Naive thymus-derived CD4-positive, alpha-beta T cell (primary cell): ENCODE data around the gene SLC1A1. TPM values are rescaled to one million over a fixed set of nuclear protein-coding genes. Genes with fewer than 3 reads are reported as not detected.
"Not testable (repeated sequence)": the region's sequence is repeated elsewhere in the genome, so short reads cannot be mapped to it uniquely, and the experiment has no call there.

Experiments
- ATAC-seq: fragments of 150-1000 bp; cut with Tn5 transposase; 2 replicates; pipeline ENCODE4 v1.10.0; 2021; ENCODE audit warnings: mild to moderate bottlenecking, moderate library complexity
- CTCF ChIA-PET: fragments of 350-600 bp; sonication (Branson Sonifier 250); formaldehyde crosslinking; loops from one replicate; lab custom pipeline; 2021; ENCODE audit warnings: antibody characterized with exemption; lab: Charles Lee
- POLR2A ChIA-PET: fragments of 350-600 bp; sonication (Branson Sonifier 250); formaldehyde crosslinking; loops from one replicate; lab custom pipeline; 2021; ENCODE audit warnings: antibody characterized with exemption, inconsistent platforms; lab: Charles Lee
- DNase-seq, 9 donors: peaks; one replicate each; pipeline versions ENCODE4 v3.0.0 to v3.0.0-alpha.2; 2020 to 2022; ENCODE audit warnings: mixed read lengths in 1 of 9
- H3K27ac ChIP-seq: one replicate; pipeline ENCODE4 v1.7.0; 2013; ENCODE audit warnings: mild to moderate bottlenecking, low read depth, low read length, moderate library complexity
- H3K27me3 ChIP-seq, 2 donors: one replicate each; pipeline ENCODE4 v1.7.0; 2013; ENCODE audit warnings: low read length in 2 of 2, mild to moderate bottlenecking in 2 of 2, moderate library complexity in 2 of 2; ENCODE audit not compliant: control insufficient read depth in 2 of 2, insufficient read depth in 2 of 2
- H3K36me3 ChIP-seq, 3 experiments: 1 replicate in 2 of 3; 2 replicates in 1 of 3; pipeline ENCODE4 v1.7.0; 2013; ENCODE audit warnings: low read length in 3 of 3, mild to moderate bottlenecking in 3 of 3, moderate library complexity in 1 of 3; ENCODE audit not compliant: insufficient read depth in 3 of 3, control insufficient read depth in 2 of 3
- H3K4me1 ChIP-seq, 2 donors: one replicate each; pipeline ENCODE4 v1.7.0; 2013; ENCODE audit warnings: low read length in 2 of 2, mild to moderate bottlenecking in 2 of 2, moderate library complexity in 1 of 2; ENCODE audit not compliant: control insufficient read depth in 2 of 2, insufficient read depth in 2 of 2
- H3K4me3 ChIP-seq: 2 replicates; pipeline ENCODE4 v1.7.0; 2013; ENCODE audit warnings: mild to moderate bottlenecking, low read length
- H3K9me3 ChIP-seq, 3 experiments: 1 replicate in 2 of 3; 2 replicates in 1 of 3; pipeline ENCODE4 v1.7.0; 2013; ENCODE audit warnings: low read length in 3 of 3; ENCODE audit not compliant: control insufficient read depth in 2 of 3
- H3K27ac Mint-ChIP-seq, 9 donors: one replicate each; pipeline ENCODE4 v1.8.0; 2020 to 2022; ENCODE audit warnings: mixed read lengths in 9 of 9, mild to moderate bottlenecking in 8 of 9, moderate library complexity in 5 of 9, inconsistent platforms in 2 of 9
- H3K27me3 Mint-ChIP-seq, 5 donors: one replicate each; pipeline ENCODE4 v1.8.0; 2021 to 2022; ENCODE audit warnings: mixed read lengths in 5 of 5, mild to moderate bottlenecking in 1 of 5
- H3K36me3 Mint-ChIP-seq, 5 donors: one replicate each; pipeline ENCODE4 v1.8.0; 2020 to 2022; ENCODE audit warnings: mixed read lengths in 5 of 5, mild to moderate bottlenecking in 3 of 5, inconsistent platforms in 1 of 5
- H3K4me1 Mint-ChIP-seq, 7 donors: one replicate each; pipeline ENCODE4 v1.8.0; 2020 to 2022; ENCODE audit warnings: mixed read lengths in 7 of 7, mild to moderate bottlenecking in 3 of 7, inconsistent platforms in 1 of 7
- H3K4me3 Mint-ChIP-seq, 10 donors: one replicate each; pipeline ENCODE4 v1.8.0; 2020 to 2022; ENCODE audit warnings: mild to moderate bottlenecking in 10 of 10, mixed read lengths in 10 of 10, moderate library complexity in 6 of 10, inconsistent platforms in 2 of 10
- H3K9me3 Mint-ChIP-seq, 11 donors: one replicate each; pipeline ENCODE4 v1.8.0; 2020 to 2022; ENCODE audit warnings: mixed read lengths in 11 of 11, mild to moderate bottlenecking in 4 of 11, inconsistent platforms in 1 of 11, moderate library complexity in 1 of 11
- intact Hi-C, 2 donors: fragments of 100-400 bp; cut with micrococcal nuclease; formaldehyde crosslinking; loops; one replicate each; pipeline ENCODE4 v1.15.1; 2023
- polyA plus RNA-seq, 2 donors: library from polyadenylated mRNA; unstranded; fragments of 300-500 nt; fragmentation: Illumina TruSeq; gene quantifications; one replicate each; pipeline ENCODE4 v1.2.3, GENCODE V29; 2021
- total RNA-seq, 6 experiments: library from RNA in 5 of 6; stranded (reverse) in 5 of 6; gene quantifications; 1 replicate in 5 of 6; 2 replicates in 1 of 6; pipeline ENCODE4 v1.2.3 and lab custom pipeline; 2021 to 2026

The SLC1A1 gene
- total and polyA plus RNA-seq, 7 experiments from 2014 or later, result 0.12 TPM; not detected in 6

DNA sequence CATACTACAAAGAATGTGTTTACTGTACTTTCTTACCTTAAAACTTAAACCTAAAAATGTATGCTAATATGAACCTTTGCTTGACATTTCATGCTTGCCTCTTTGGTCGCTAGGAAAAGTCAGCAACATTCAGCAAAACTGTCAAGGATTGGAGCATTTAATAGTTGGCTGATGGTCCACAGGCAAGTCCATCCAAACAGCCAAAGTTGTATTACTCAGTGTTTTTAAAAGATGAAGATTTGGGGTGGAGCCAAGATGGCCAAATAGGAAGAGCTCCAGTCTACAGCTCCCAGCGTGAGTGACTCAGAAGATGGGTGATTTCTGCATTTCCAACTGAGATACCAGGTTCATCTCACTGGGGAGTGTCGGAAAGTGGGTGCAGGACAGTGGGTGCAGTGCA, 40.6 kb downstream of the SLC1A1 start:
- H3K27me3 ChIP-seq, intact Hi-C loops, POLR2A ChIA-PET, H3K9me3 ChIP-seq, CTCF ChIA-PET, H3K27me3 Mint-ChIP-seq, H3K4me1 ChIP-seq, H3K36me3 Mint-ChIP-seq, H3K4me3 Mint-ChIP-seq, H3K4me3 ChIP-seq, H3K36me3 ChIP-seq, DNase-seq, H3K27ac ChIP-seq, ATAC-seq: not testable (repeated sequence)
- peak overlapping the region in 2 of 9 donors; percentile 45 to 51 for H3K27ac Mint-ChIP-seq
- H3K9me3 Mint-ChIP-seq, result peaks cover 0 to 19% (median 10%) of the 10 kb centered on the region in 11 donors
- H3K4me1 Mint-ChIP-seq, result peaks cover 3 to 35% (median 12%) of the 10 kb centered on the region in 7 donors

DNA sequence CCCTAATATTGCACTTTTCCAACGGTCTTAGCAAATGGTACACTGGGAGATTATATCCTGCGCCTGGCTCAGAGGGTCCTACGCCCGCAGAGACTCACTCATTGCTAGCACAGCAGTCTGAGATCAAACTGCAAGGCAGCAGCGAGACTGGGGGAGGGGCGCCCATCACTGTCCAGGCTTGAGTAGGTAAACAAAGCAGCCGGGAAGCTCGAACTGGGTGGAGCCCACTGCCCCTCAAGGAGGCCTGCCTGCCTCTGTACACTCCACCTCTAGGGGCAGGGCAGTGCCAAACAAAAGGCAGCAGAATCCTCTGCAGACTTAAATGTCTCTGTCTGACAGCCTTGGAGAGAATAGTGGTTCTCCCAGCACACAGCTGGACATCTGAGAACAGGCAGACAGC, 41.1 kb downstream of the SLC1A1 start:
- H3K4me3 ChIP-seq, intact Hi-C loops, H3K27ac Mint-ChIP-seq, H3K4me1 ChIP-seq, H3K4me3 Mint-ChIP-seq, H3K27me3 ChIP-seq, H3K27me3 Mint-ChIP-seq, ATAC-seq, DNase-seq, H3K9me3 ChIP-seq, H3K36me3 Mint-ChIP-seq, POLR2A ChIA-PET, H3K27ac ChIP-seq, H3K36me3 ChIP-seq, CTCF ChIA-PET: not testable (repeated sequence)
- peaks cover 0 to 19% (median 10%) of the 10 kb centered on the region in 11 donors for H3K9me3 Mint-ChIP-seq
- peaks cover 3 to 35% (median 12%) of the 10 kb centered on the region in 7 donors for H3K4me1 Mint-ChIP-seq

DNA sequence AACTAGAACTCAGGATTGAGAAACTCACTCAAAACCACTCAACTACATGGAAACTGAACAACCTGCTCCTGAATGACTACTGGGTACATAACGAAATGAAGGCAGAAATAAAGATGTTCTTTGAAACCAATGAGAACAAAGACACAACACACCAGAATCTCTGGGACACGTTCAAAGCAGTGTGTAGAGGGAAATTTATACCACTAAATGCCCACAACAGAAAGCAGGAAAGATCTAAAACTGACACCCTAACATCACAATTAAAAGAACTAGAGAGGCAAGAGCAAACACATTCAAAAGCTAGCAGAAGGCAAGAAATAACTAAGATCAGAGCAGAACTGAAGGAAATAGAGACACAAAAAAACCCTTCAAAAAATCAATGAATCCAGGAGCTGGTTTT, 43.6 kb downstream of the SLC1A1 start:
- CTCF ChIA-PET, result not testable (repeated sequence)

DNA sequence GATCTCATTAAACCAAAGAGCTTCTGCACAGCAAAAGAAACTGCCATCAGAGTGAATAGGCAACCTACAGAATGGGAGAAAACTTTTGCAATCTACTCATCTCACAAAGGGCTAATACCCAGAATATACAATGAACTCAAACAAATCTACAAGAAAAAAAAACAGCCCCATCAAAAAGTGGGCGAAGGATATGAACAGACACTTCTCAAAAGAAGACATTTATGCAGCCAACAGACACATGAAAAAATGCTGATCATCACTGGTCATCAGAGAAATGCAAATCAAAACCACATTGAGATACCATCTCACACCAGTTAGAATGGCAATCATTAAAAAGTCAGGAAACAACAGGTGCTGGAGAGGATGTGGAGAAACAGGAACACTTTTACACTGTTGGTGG, 45.9 kb downstream of the SLC1A1 start:
- Mint-ChIP-seq H3K9me3 (peaks cover 0 to 24% (median 5%) of the 10 kb centered on the region in 11 donors), H3K4me1 (peaks cover 0 to 30% (median 12%) of the 10 kb centered on the region in 7 donors), H3K27ac (peak overlapping the region in 1 of 9 donors; percentile 36)
- H3K36me3 Mint-ChIP-seq, intact Hi-C loops, DNase-seq, H3K9me3 ChIP-seq, ATAC-seq, H3K4me1 ChIP-seq, H3K4me3 ChIP-seq, H3K27ac ChIP-seq, CTCF ChIA-PET, H3K4me3 Mint-ChIP-seq, POLR2A ChIA-PET, H3K27me3 Mint-ChIP-seq, H3K36me3 ChIP-seq, H3K27me3 ChIP-seq: not testable (repeated sequence)

More for the DNA sequence above, 43.6 kb downstream of the SLC1A1 start:
- POLR2A ChIA-PET, H3K9me3 ChIP-seq, H3K36me3 ChIP-seq, H3K27ac ChIP-seq, H3K36me3 Mint-ChIP-seq, H3K4me3 ChIP-seq, intact Hi-C loops, ATAC-seq, H3K27me3 Mint-ChIP-seq, H3K4me1 ChIP-seq, H3K27me3 ChIP-seq: not testable (repeated sequence)
- peak in 4 of 9 donors; percentile 13 to 59 (median 33) for DNase-seq
- peaks cover 0 to 21% (median 6%) of the 10 kb centered on the region in 11 donors for H3K9me3 Mint-ChIP-seq
- H3K27ac Mint-ChIP-seq, result peak overlapping the region in 8 of 9 donors; percentile 24 to 88 (median 74)
- peaks cover 3 to 35% (median 12%) of the 10 kb centered on the region in 7 donors for H3K4me1 Mint-ChIP-seq
- H3K4me3 Mint-ChIP-seq, result peak overlapping the region in 8 of 10 donors; percentile 12 to 67 (median 52)

DNA sequence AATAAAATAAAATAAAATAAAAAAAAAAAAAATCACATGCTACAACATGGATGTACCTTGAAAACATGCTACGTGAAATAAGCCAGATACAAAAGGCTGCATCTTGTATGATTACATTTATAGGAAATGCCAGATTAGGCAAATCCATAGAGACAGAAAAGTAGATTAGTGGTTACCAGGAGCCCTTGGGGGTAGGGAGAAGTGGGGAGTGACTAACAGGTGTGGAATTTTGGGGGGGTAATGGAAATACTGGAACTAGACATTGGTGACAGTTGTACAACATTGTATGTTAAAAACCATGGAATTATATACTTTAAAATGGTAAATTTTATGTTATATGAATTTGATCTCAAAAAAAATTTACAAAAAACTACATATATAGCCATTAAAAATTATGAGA, 47.3 kb downstream of the SLC1A1 start:
- H3K27ac Mint-ChIP-seq, result no peak overlapping the region
- no peak overlapping the region for H3K4me3 Mint-ChIP-seq
- H3K4me1 Mint-ChIP-seq, result peaks cover 0 to 26% (median 12%) of the 10 kb centered on the region in 7 donors
- H3K9me3 Mint-ChIP-seq, result peaks cover 0 to 19% (median 2%) of the 10 kb centered on the region in 11 donors
- ChIA-PET CTCF (interaction anchor here (0.7 kb wide), 1 partner anchor 67 kb away, joined by 3 read pairs; no protein-coding TSS in a partner anchor), POLR2A (no interaction called here)
- intact Hi-C loops, result no loop called here
- Histone ChIP-seq H3K36me3 (no peaks in the 10 kb centered on the region), H3K4me3 (no peak overlapping the region), H3K9me3 (no peaks in the 10 kb centered on the region), H3K4me1 (no peaks in the 10 kb centered on the region), H3K27ac (no peak overlapping the region), H3K27me3 (no peaks in the 10 kb centered on the region)
- peaks cover 0 to 2% (median 0%) of the 10 kb centered on the region in 5 donors for H3K36me3 Mint-ChIP-seq
- peaks cover 0 to 3% (median 0%) of the 10 kb centered on the region in 5 donors for H3K27me3 Mint-ChIP-seq
- DNase-seq, result no peak
- ATAC-seq, result no peak

DNA sequence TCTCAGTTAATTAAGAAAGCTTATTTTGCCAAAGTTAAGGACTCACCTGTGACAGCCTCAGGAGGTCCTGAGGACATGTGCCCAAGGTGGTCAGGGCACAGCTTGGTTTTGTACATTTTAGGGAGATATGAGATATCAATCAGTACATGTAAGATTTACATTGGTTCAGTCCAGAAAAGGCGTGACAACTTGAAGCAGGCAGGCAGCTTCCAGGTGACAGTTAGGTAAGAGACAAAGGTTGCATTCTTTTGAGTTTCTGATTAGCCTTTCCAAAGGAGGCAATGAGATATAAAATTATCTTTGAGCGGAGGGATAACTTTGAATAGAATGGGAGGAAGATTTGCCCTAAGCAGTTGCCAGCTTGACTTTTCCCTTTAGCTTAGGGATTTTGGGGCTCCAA, 47.8 kb downstream of the SLC1A1 start:
- Histone ChIP-seq H3K9me3 (no peaks in the 10 kb centered on the region), H3K36me3 (no peaks in the 10 kb centered on the region), H3K4me1 (no peaks in the 10 kb centered on the region), H3K27me3 (no peaks in the 10 kb centered on the region), H3K4me3 (no peak overlapping the region), H3K27ac (no peak overlapping the region)
- ChIA-PET POLR2A (no interaction called here), CTCF (interaction anchor here (0.7 kb wide), 2 partner anchors 66 to 153 kb away, joined by 3 read pairs; no protein-coding TSS in a partner anchor)
- Mint-ChIP-seq H3K9me3 (peaks cover 0 to 13% (median 2%) of the 10 kb centered on the region in 11 donors), H3K27me3 (peaks cover 0 to 3% (median 0%) of the 10 kb centered on the region in 5 donors), H3K4me1 (peaks cover 0 to 21% (median 12%) of the 10 kb centered on the region in 7 donors), H3K4me3 (no peak overlapping the region), H3K27ac (no peak overlapping the region), H3K36me3 (peaks cover 0 to 2% (median 0%) of the 10 kb centered on the region in 5 donors)
- intact Hi-C loops, result no loop called here
- ATAC-seq (no peak), DNase-seq (no peak)

DNA sequence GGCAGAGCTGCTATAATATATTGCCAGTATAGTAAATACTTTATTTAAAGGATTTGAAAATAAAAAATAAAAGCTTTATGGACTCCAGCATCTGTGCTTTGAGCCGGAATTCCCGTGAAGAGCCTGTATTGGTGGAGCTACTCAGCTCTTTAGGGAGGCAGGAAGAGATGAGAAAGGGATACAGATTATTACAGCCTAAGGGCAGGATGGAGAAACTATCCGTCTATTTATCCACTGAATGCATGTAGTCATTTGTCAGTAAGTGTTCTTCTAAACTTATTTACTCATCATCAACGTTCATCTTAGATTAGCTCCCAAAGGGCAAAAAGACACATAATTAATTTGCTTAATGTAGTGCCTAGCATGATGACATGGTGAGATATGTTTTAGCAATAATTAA, 48.4 kb downstream of the SLC1A1 start:
- Mint-ChIP-seq H3K4me3 (no peak overlapping the region), H3K36me3 (peaks cover 0 to 2% (median 0%) of the 10 kb centered on the region in 5 donors), H3K4me1 (peaks cover 0 to 15% (median 11%) of the 10 kb centered on the region in 7 donors), H3K27me3 (peaks cover 0 to 3% (median 0%) of the 10 kb centered on the region in 5 donors), H3K9me3 (peaks cover 0 to 11% (median 1%) of the 10 kb centered on the region in 11 donors), H3K27ac (no peak overlapping the region)
- DNase-seq (no peak), ATAC-seq (no peak)
- Histone ChIP-seq H3K4me1 (no peaks in the 10 kb centered on the region), H3K9me3 (no peaks in the 10 kb centered on the region), H3K27me3 (no peaks in the 10 kb centered on the region), H3K36me3 (no peaks in the 10 kb centered on the region), H3K4me3 (no peak overlapping the region), H3K27ac (no peak overlapping the region)
- POLR2A ChIA-PET, result no interaction called here
- CTCF ChIA-PET, result interaction anchor here (0.7 kb wide), 1 partner anchor 154 kb away, joined by 3 read pairs; no protein-coding TSS in a partner anchor
- intact Hi-C loops, result no loop called here
